Peyer's patch (tissue), 4 donors: ENCODE measurements around the gene PSMA8.

Experiments
- CTCF ChIP-seq, 6 experiments: fragments of 450-650 bp in 4 of 6; fragments of 200-600 bp in 2 of 6; sonication (generic) in 1 of 6; IDR thresholded peaks; one replicate each; pipeline ENCODE4 v1.5.1; 2017 to 2019; ENCODE audit warnings: antibody characterized with exemption in 6 of 6, mild to moderate bottlenecking in 3 of 6, moderate library complexity in 1 of 6
- POLR2A ChIP-seq, 2 donors: fragments of 450-650 bp; IDR thresholded peaks; one replicate each; pipeline ENCODE4 v1.5.1; 2017; ENCODE audit warnings: antibody characterized with exemption in 2 of 2, mild to moderate bottlenecking in 2 of 2, moderate library complexity in 2 of 2

DNA sequence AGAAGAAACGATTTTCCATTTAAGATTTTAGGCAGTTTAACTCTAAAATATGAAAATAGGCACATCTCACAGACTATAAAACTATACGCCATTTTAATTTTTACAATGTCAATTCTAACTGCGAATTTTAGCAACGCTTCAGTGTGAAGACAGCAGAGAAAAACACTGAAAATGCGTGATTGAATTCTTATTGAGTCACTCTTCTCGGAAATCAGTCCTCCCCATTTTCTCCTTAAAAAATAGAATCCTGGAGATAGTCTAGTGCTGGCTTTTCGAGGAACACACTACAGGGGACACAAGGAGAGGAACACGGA lies 92.2 kb downstream of the PSMA8 start:
- TF ChIP-seq CTCF (IDR thresholded peaks at IDR 0.05) = no peak
- no peak for TF ChIP-seq POLR2A (IDR thresholded peaks at IDR 0.05)
